K562 (cell line): ENCODE data around the gene ZNF736. TPM values are rescaled to one million over a fixed set of nuclear protein-coding genes. Genes with fewer than 3 reads are reported as not detected.

Source experiments
- BHLHE40 ChIP-seq: IDR thresholded peaks from 2 replicates; pipeline ENCODE4 v1.6.1; 2011; ENCODE audit warnings: low read length, improper control_type of control experiment
- FOXK2 ChIP-seq, 2 experiments: fragments of 450-650 bp; IDR thresholded peaks in 1 of 2; conservative IDR thresholded peaks in 1 of 2; 2 replicates each; pipeline ENCODE4 v1.6.1; 2016; ENCODE audit warnings: low read depth in 2 of 2, mild to moderate bottlenecking in 1 of 2
- HNRNPK ChIP-seq: fragments of 200-400 bp; formaldehyde crosslinking; IDR thresholded peaks from one replicate; pipeline ENCODE4 v1.6.1; 2018; ENCODE audit warnings: mild to moderate bottlenecking, low read depth, low read length; ENCODE audit not compliant: poor library complexity, severe bottlenecking
- HOXB6 ChIP-seq: fragments of 250-450 bp; sonication (Bioruptor Pico); IDR thresholded peaks from 2 replicates; pipeline ENCODE4 v1.5.1; 2022; ENCODE audit warnings: mild to moderate bottlenecking, borderline replicate concordance
- KDM4B ChIP-seq, 2 experiments: fragments of 450-650 bp in 1 of 2; sonication (generic) in 1 of 2; IDR thresholded peaks; 2 replicates each; pipeline ENCODE4 v1.6.1; 2016 to 2017; ENCODE audit warnings: borderline replicate concordance in 2 of 2, antibody characterized with exemption in 1 of 2, low read depth in 1 of 2, mild to moderate bottlenecking in 1 of 2
- KHSRP ChIP-seq: fragments of 450-650 bp; IDR thresholded peaks from 2 replicates; pipeline ENCODE4 v1.6.1; 2017
- MTA1 ChIP-seq: fragments of 450-650 bp; IDR thresholded peaks from 2 replicates; pipeline ENCODE4 v1.6.1; 2017; ENCODE audit warnings: borderline replicate concordance
- NCOA4 ChIP-seq: fragments of 450-650 bp; IDR thresholded peaks from 2 replicates; pipeline ENCODE4 v1.6.1; 2018; ENCODE audit warnings: mild to moderate bottlenecking; ENCODE audit not compliant: partially characterized antibody
- NR4A1 ChIP-seq, 2 experiments: fragments of 250-450 bp in 1 of 2; fragments of 450-650 bp in 1 of 2; sonication (Bioruptor Pico) in 1 of 2; IDR thresholded peaks; 2 replicates each; pipeline versions ENCODE4 v1.4.0 to v1.6.1; 2016 to 2020; ENCODE audit warnings: mild to moderate bottlenecking in 2 of 2, missing compliant biosample characterization in 1 of 2, missing genetic modification characterization in 1 of 2, moderate library complexity in 1 of 2
- POLR2A ChIP-seq: fragments of 450-650 bp; conservative IDR thresholded peaks from 2 replicates; pipeline ENCODE4 v1.6.1; 2016
- POLR3G ChIP-seq: IDR thresholded peaks from 2 replicates; pipeline ENCODE4 v1.6.1; 2011; ENCODE audit not compliant: insufficient read length, insufficient replicate concordance; ENCODE audit errors: extremely low read depth
- PRDM10 ChIP-seq: fragments of 450-650 bp; IDR thresholded peaks from 2 replicates; pipeline ENCODE4 v1.6.1; 2018; ENCODE audit not compliant: partially characterized antibody
- RBFOX2 ChIP-seq: fragments of 200-400 bp; formaldehyde crosslinking; IDR thresholded peaks from 2 replicates; pipeline ENCODE4 v1.6.1; 2017; ENCODE audit warnings: low read depth, mild to moderate bottlenecking, low read length, moderate library complexity
- SMARCC2 ChIP-seq: fragments of 450-650 bp; IDR thresholded peaks from 2 replicates; pipeline ENCODE4 v1.6.1; 2017; ENCODE audit warnings: antibody characterized with exemption, moderate library complexity, mild to moderate bottlenecking, low read depth
- ZBTB11 ChIP-seq, 3 experiments: fragments of 200-800 bp in 1 of 3; fragments of 250-450 bp in 1 of 3; fragments of 450-650 bp in 1 of 3; sonication (Bioruptor Pico) in 1 of 3; sonication (Bioruptor generic) in 1 of 3; formaldehyde crosslinking in 1 of 3; IDR thresholded peaks; 2 replicates each; pipeline versions ENCODE4 v1.6.1 to v1.8.0; 2016 to 2022; ENCODE audit warnings: mild to moderate bottlenecking in 2 of 3, missing genetic modification characterization in 2 of 3, missing compliant biosample characterization in 1 of 3, moderate library complexity in 1 of 3
- ZEB2 ChIP-seq: fragments of 450-650 bp; IDR thresholded peaks from 2 replicates; pipeline ENCODE4 v1.6.1; 2016
- ZFX ChIP-seq: sonication (generic); formaldehyde crosslinking; IDR thresholded peaks from 2 replicates; pipeline ENCODE4 v1.8.0; 2022; ENCODE audit warnings: mild to moderate bottlenecking, missing genetic modification reagents, moderate library complexity
- ZKSCAN3 ChIP-seq: fragments of 250-450 bp; sonication (Bioruptor Pico); IDR thresholded peaks from 2 replicates; pipeline ENCODE4 v1.4.0; 2020
- ZNF77 ChIP-seq: fragments of 250-450 bp; sonication (Bioruptor Pico); IDR thresholded peaks from 2 replicates; pipeline ENCODE4 v1.5.0; 2020
- polyA plus RNA-seq, 8 experiments: library from polyadenylated mRNA; depleted of rRNA in 4 of 8; stranded (reverse) in 5 of 8; unstranded in 3 of 8; fragments of >200 nt; fragmentation: Nextera tagmentation in 2 of 8; fragmentation: Illumina TruSeq in 1 of 8; extraction: Ambion mirVana in 2 of 8; extraction: Trizol in 1 of 8; gene quantifications; 2 replicates each; pipeline versions ENCODE4 v1.2.1 to v1.2.3, GENCODE V29; 2011 to 2014; ENCODE audit warnings: inconsistent platforms in 1 of 8, missing spikeins in 1 of 8
- total RNA-seq, 7 experiments: library from RNA; depleted of rRNA in 6 of 7; stranded (reverse); fragments of >200 nt in 6 of 7; fragmentation: Illumina TruSeq in 2 of 7; extraction: Trizol in 2 of 7; gene quantifications; 2 replicates each; pipeline versions ENCODE4 v1.2.1 to v1.2.3, GENCODE V29; 2011 to 2021; ENCODE audit warnings: low replicate concordance in 1 of 7
- TF ChIP-seq, protein P1 (sequence below): sonication (generic); formaldehyde crosslinking; IDR thresholded peaks from 2 replicates; pipeline ENCODE4 v1.8.0; 2022; ENCODE audit warnings: mild to moderate bottlenecking, missing genetic modification reagents

The ZNF736 gene
- total and polyA plus RNA-seq, 9 of the 15 experiments (the other 6 are each of a cell fraction or from before 2014, with no cell fraction given) = 2.7 to 15.6 (median 7.6) TPM

DNA sequence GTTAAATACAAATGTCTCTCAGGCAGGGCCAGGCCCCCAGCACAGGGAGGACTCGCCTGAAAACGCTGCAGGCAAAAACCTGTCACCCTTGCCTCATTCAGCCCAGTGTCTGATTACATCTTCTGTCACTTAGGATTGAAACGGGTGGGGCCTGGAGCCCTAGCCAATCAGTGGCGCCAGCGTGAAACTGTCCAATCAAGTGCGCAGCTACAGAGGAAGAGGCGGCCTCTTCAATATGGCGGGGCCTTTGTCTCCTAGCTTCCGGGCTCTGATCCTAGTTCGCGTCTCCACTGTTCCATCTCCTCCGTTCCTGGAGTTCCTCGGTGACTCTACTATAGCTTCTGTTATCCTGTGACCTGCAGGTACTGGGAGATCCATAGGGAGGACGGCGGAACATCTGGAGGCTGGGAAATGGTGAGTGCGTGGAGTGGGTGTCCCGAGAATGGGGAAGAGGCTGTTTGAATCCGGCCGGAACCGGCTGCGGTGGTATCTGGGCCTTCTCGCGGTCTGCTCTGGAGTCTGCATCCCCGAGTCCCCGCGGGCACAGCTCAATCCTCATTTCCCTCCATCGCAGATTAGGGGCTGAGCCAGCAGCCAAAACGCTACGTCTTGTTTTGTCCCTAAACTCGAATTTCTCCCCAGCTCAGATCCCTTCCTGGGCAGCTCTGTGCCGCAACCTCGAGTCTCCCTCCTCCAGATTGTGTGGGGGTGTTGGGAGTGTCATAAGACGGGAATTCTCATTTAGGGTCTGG, at the start of gene ZNF736 (continued):
- TF ChIP-seq, protein P1, sequence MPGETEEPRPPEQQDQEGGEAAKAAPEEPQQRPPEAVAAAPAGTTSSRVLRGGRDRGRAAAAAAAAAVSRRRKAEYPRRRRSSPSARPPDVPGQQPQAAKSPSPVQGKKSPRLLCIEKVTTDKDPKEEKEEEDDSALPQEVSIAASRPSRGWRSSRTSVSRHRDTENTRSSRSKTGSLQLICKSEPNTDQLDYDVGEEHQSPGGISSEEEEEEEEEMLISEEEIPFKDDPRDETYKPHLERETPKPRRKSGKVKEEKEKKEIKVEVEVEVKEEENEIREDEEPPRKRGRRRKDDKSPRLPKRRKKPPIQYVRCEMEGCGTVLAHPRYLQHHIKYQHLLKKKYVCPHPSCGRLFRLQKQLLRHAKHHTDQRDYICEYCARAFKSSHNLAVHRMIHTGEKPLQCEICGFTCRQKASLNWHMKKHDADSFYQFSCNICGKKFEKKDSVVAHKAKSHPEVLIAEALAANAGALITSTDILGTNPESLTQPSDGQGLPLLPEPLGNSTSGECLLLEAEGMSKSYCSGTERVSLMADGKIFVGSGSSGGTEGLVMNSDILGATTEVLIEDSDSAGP (CRISPR knock-in tag) = no peak
- TF ChIP-seq ZKSCAN3 (CRISPR knock-in tag) (no peak), FOXK2 (conservative IDR thresholded peaks at IDR 0.05 in 1 of 2, IDR thresholded peaks at IDR 0.05 in 1 of 2; ENCODE audit: low read depth in 2 of 2) (0 out of 4 replicates have a peak, but pooled peaks of 1 of the 2 experiments have one; percentile 16), BHLHE40 (no peak), HOXB6 (CRISPR knock-in tag) (no peak), SMARCC2 (no peak), KDM4B (IDR thresholded peaks at IDR 0.05; ENCODE audit: borderline replicate concordance in 2 of 2, low read depth in 1 of 2) (no peak), ZBTB11 (CRISPR knock-in tag; IDR thresholded peaks at IDR 0.05) (0 out of 6 replicates have a peak, but pooled peaks of 1 of the 3 experiments have one; percentile 17), POLR3G (no peak), HNRNPK (no peak), NCOA4 (no peak), ZEB2 (no peak), KHSRP (no peak), NR4A1 (CRISPR knock-in tag; IDR thresholded peaks at IDR 0.05) (no peak), NR4A1 (tag; IDR thresholded peaks at IDR 0.05) (no peak), POLR2A (peak; percentile 89), PRDM10 (no peak), ZNF77 (CRISPR knock-in tag) (no peak), MTA1 (no peak), ZFX (CRISPR knock-in tag) (peak; percentile 87), RBFOX2 (peak; percentile 75)
